H9 (cell line): Measurements from ENCODE around the gene SLK. TPM values are rescaled to one million over a fixed set of nuclear protein-coding genes. Genes with fewer than 3 reads are reported as not detected.

Experiments
- DNase-seq: peaks from one replicate; pipeline ENCODE4 v3.0.0-alpha.2; 2017
- H2AFZ ChIP-seq: one replicate; pipeline ENCODE4 v1.6.1; 2013; ENCODE audit warnings: mild to moderate bottlenecking, low read length, control low read depth, moderate library complexity
- H2AK5ac ChIP-seq: 2 replicates; pipeline ENCODE4 v1.6.1; 2013; ENCODE audit warnings: low read length, control low read depth, mixed read lengths; ENCODE audit not compliant: insufficient read length
- H2BK120ac ChIP-seq: one replicate; pipeline ENCODE4 v1.6.1; 2013; ENCODE audit warnings: low read depth, mild to moderate bottlenecking, low read length, control low read depth, inconsistent platforms; ENCODE audit not compliant: poor library complexity, severe bottlenecking
- H2BK12ac ChIP-seq: 2 replicates; pipeline ENCODE4 v1.6.1; 2013; ENCODE audit warnings: low read length, control low read depth, mixed read lengths, low read depth; ENCODE audit not compliant: insufficient read length
- H2BK15ac ChIP-seq: 2 replicates; pipeline ENCODE4 v1.6.1; 2013; ENCODE audit warnings: low read depth, low read length, control low read depth
- H2BK20ac ChIP-seq: one replicate; pipeline ENCODE4 v1.6.1; 2013; ENCODE audit warnings: low read depth, mild to moderate bottlenecking, low read length, control low read depth, inconsistent platforms; ENCODE audit not compliant: poor library complexity, severe bottlenecking
- H2BK5ac ChIP-seq: 2 replicates; pipeline ENCODE4 v1.6.1; 2013; ENCODE audit warnings: low read length, control low read depth, mixed read lengths; ENCODE audit not compliant: insufficient read length
- H3K14ac ChIP-seq: 2 replicates; pipeline ENCODE4 v1.6.1; 2013; ENCODE audit warnings: low read length, control low read depth; ENCODE audit not compliant: insufficient read depth
- H3K18ac ChIP-seq: 2 replicates; pipeline ENCODE4 v1.6.1; 2013; ENCODE audit warnings: low read depth, mild to moderate bottlenecking, mixed read lengths, low read length, control low read depth; ENCODE audit not compliant: insufficient read length
- H3K23ac ChIP-seq: 2 replicates; pipeline ENCODE4 v1.6.1; 2013; ENCODE audit warnings: low read length, control low read depth, mixed read lengths, low read depth; ENCODE audit not compliant: insufficient read length
- H3K23me2 ChIP-seq: 2 replicates; pipeline ENCODE4 v1.6.1; 2013; ENCODE audit warnings: low read depth, mild to moderate bottlenecking, mixed read lengths, low read length, control low read depth; ENCODE audit not compliant: insufficient read length, poor library complexity, severe bottlenecking
- H3K27ac ChIP-seq: 2 replicates; pipeline ENCODE4 v1.5.1; 2013; ENCODE audit warnings: low read length, control low read depth, mixed read lengths, low read depth; ENCODE audit not compliant: insufficient read length
- H3K27me3 ChIP-seq: 2 replicates; pipeline ENCODE4 v1.6.1; 2013; ENCODE audit warnings: low read length, control low read depth, inconsistent platforms; ENCODE audit not compliant: insufficient read depth
- H3K4ac ChIP-seq: 2 replicates; pipeline ENCODE4 v1.6.1; 2013; ENCODE audit warnings: low read depth, mild to moderate bottlenecking, control low read depth, inconsistent platforms, low read length, moderate library complexity
- H3K4me1 ChIP-seq: 2 replicates; pipeline ENCODE4 v1.6.1; 2013; ENCODE audit warnings: low read length, control low read depth, inconsistent platforms; ENCODE audit not compliant: insufficient read depth
- H3K4me2 ChIP-seq: 2 replicates; pipeline ENCODE4 v1.6.1; 2013; ENCODE audit warnings: low read length, control low read depth, mixed read lengths; ENCODE audit not compliant: insufficient read length, insufficient read depth
- H3K56ac ChIP-seq: 2 replicates; pipeline ENCODE4 v1.6.1; 2013; ENCODE audit warnings: low read depth, mild to moderate bottlenecking, mixed read lengths, low read length, control low read depth; ENCODE audit not compliant: insufficient read length
- H3K79me1 ChIP-seq: 2 replicates; pipeline ENCODE4 v1.6.1; 2013; ENCODE audit warnings: low read depth, mild to moderate bottlenecking, moderate library complexity, low read length, control low read depth, inconsistent platforms; ENCODE audit not compliant: insufficient read depth, poor library complexity, severe bottlenecking
- H3K79me2 ChIP-seq: 2 replicates; pipeline ENCODE4 v1.6.1; 2013; ENCODE audit warnings: low read length, control low read depth, inconsistent platforms; ENCODE audit not compliant: insufficient read depth
- H3K9ac ChIP-seq: 2 replicates; pipeline ENCODE4 v1.6.1; 2013; ENCODE audit warnings: low read length, control low read depth, mixed read lengths; ENCODE audit not compliant: insufficient read length; ENCODE audit errors: extremely low read depth
- H3K9me3 ChIP-seq: one replicate; pipeline ENCODE4 v1.6.1; 2013; ENCODE audit warnings: low read depth, low read length, inconsistent platforms; ENCODE audit not compliant: control insufficient read depth
- H3T11ph ChIP-seq: one replicate; pipeline ENCODE4 v1.6.1; 2013; ENCODE audit warnings: mild to moderate bottlenecking, low read length, control low read depth, inconsistent platforms
- H4K20me1 ChIP-seq: one replicate; pipeline ENCODE4 v1.6.1; 2013; ENCODE audit not compliant: control insufficient read depth, insufficient read length, insufficient read depth
- H4K5ac ChIP-seq: 2 replicates; pipeline ENCODE4 v1.6.1; 2013; ENCODE audit warnings: low read depth, mild to moderate bottlenecking, mixed read lengths, low read length, control low read depth; ENCODE audit not compliant: insufficient read length
- H4K8ac ChIP-seq: replicated peaks from 2 replicates; pipeline ENCODE4 v1.6.1; 2013; ENCODE audit warnings: low read length, control low read depth, mixed read lengths, low read depth; ENCODE audit not compliant: insufficient read length
- H4K91ac ChIP-seq: 2 replicates; pipeline ENCODE4 v1.6.1; 2013; ENCODE audit warnings: low read depth, mild to moderate bottlenecking, moderate library complexity, mixed read lengths, low read length, control low read depth; ENCODE audit not compliant: insufficient read length
- H3K27ac Mint-ChIP-seq, 3 experiments: 2 replicates in 2 of 3; 3 replicates in 1 of 3; pipeline ENCODE4 v1.8.0; 2020 to 2021; ENCODE audit warnings: mixed read lengths in 3 of 3, mild to moderate bottlenecking in 1 of 3, moderate library complexity in 1 of 3
- H3K27me3 Mint-ChIP-seq: 2 replicates; pipeline ENCODE4 v1.8.0; 2021; ENCODE audit warnings: low read depth, mild to moderate bottlenecking, moderate library complexity, mixed read lengths
- H3K36me3 Mint-ChIP-seq, 3 experiments: 2 replicates in 2 of 3; 3 replicates in 1 of 3; pipeline ENCODE4 v1.8.0; 2020 to 2021; ENCODE audit warnings: low read depth in 3 of 3, mixed read lengths in 3 of 3; ENCODE audit not compliant: insufficient read depth in 1 of 3
- H3K4me1 Mint-ChIP-seq, 2 experiments: 2 replicates each; pipeline ENCODE4 v1.8.0; 2020; ENCODE audit warnings: mixed read lengths in 2 of 2
- H3K4me3 Mint-ChIP-seq, 2 experiments: 2 replicates in 1 of 2; 3 replicates in 1 of 2; pipeline ENCODE4 v1.8.0; 2020 to 2021; ENCODE audit warnings: mild to moderate bottlenecking in 2 of 2, mixed read lengths in 2 of 2, moderate library complexity in 1 of 2
- H3K9me3 Mint-ChIP-seq, 2 experiments: 2 replicates in 1 of 2; 3 replicates in 1 of 2; pipeline ENCODE4 v1.8.0; 2020; ENCODE audit warnings: mild to moderate bottlenecking in 2 of 2, mixed read lengths in 2 of 2, moderate library complexity in 1 of 2
- CTCF ChIP-seq: fragments of 200-600 bp; sonication (generic); conservative IDR thresholded peaks from 3 replicates; pipeline ENCODE4 v1.8.0; 2021; ENCODE audit warnings: antibody characterized with exemption, mild to moderate bottlenecking
- WGBS: extraction: QIAGEN DNeasy Blood & Tissue Kit; methylation state at CpG from one replicate; pipeline ENCODE4 v1.1.7; 2013; ENCODE audit warnings: missing lambda C conversion rate, low lambda C conversion rate, mixed read lengths; ENCODE audit not compliant: insufficient read length; ENCODE audit errors: extremely low coverage; 5-methylcytosine and 5-hydroxymethylcytosine counted together
- total RNA-seq: library from RNA; stranded (reverse); gene quantifications from 2 replicates; pipeline ENCODE4 v1.2.1, GENCODE V29; 2021

SLK gene
- total RNA-seq, 1 experiment from 2014 or later: 21.0 TPM

GRCh38 chr10:104036518-104037260 is 69.7 kb downstream of the SLK start:
- no peaks in the 10 kb centered on the region for H3K23me2 ChIP-seq
- no peak overlapping the region for H3K4me2 ChIP-seq
- Mint-ChIP-seq H3K36me3 (no peaks in the 10 kb centered on the region; a peak in 1 of 7 replicates), H3K4me3 (no peak overlapping the region), H3K27ac (no peak overlapping the region; a peak in 1 of 7 replicates), H3K4me1 (peaks cover 20 to 26% of the 10 kb centered on the region in 2 experiments), H3K27me3 (no peaks in the 10 kb centered on the region; the same call in 1 of the 2 replicates), H3K9me3 (no peaks in the 10 kb centered on the region)
- WGBS: 100% methylated on average over 1 of the region's 21 CpGs
- DNase-seq: no peak
- H3K9me3 ChIP-seq: no peaks in the 10 kb centered on the region
- H4K5ac ChIP-seq: no peak overlapping the region
- no peak for TF ChIP-seq CTCF
- no peaks in the 10 kb centered on the region for H3K27me3 ChIP-seq
- no peak overlapping the region for H2BK12ac ChIP-seq
- H3T11ph ChIP-seq: no peak overlapping the region
- H3K18ac ChIP-seq: no peak overlapping the region
- H2BK20ac ChIP-seq: no peak overlapping the region
- H2BK5ac ChIP-seq: no peak overlapping the region
- H2BK15ac ChIP-seq: no peak overlapping the region
- no peaks in the 10 kb centered on the region for H3K79me1 ChIP-seq
- no peak overlapping the region for H3K4ac ChIP-seq
- H3K23ac ChIP-seq: no peak overlapping the region
- H3K27ac ChIP-seq: no peak overlapping the region
- H2BK120ac ChIP-seq: no peak overlapping the region
- H4K20me1 ChIP-seq: no peaks in the 10 kb centered on the region
- H3K79me2 ChIP-seq: no peaks in the 10 kb centered on the region
- H3K9ac ChIP-seq: no peak overlapping the region
- no peak overlapping the region for H4K91ac ChIP-seq
- H2AFZ ChIP-seq: no peak overlapping the region
- H4K8ac ChIP-seq: no peak overlapping the region
- peaks cover 4% of the 10 kb centered on the region; the same call in 1 of the 2 replicates for H3K4me1 ChIP-seq
- H3K14ac ChIP-seq: no peak overlapping the region
- no peak overlapping the region for H2AK5ac ChIP-seq
- no peak overlapping the region for H3K56ac ChIP-seq
